Activated gamma-delta T cell (primary cell): Measurements from ENCODE around the gene SH3PXD2B.
"Not testable (repeated sequence)": the region's sequence is repeated elsewhere in the genome, so short reads cannot be mapped to it uniquely, and the experiment has no call there.

Source experiments
- DNase-seq: peaks from one replicate; lab custom pipeline; 2025; lab: John Stamatoyannopoulos, UW

The SH3PXD2B gene

GRCh38 chr5:172485511-172486202 lies 31.3 kb upstream of the SH3PXD2B start:
- no peak for DNase-seq

GRCh38 chr5:172484664-172485063 lies 30.3 kb upstream of the SH3PXD2B start:
- no peak for DNase-seq

DNA sequence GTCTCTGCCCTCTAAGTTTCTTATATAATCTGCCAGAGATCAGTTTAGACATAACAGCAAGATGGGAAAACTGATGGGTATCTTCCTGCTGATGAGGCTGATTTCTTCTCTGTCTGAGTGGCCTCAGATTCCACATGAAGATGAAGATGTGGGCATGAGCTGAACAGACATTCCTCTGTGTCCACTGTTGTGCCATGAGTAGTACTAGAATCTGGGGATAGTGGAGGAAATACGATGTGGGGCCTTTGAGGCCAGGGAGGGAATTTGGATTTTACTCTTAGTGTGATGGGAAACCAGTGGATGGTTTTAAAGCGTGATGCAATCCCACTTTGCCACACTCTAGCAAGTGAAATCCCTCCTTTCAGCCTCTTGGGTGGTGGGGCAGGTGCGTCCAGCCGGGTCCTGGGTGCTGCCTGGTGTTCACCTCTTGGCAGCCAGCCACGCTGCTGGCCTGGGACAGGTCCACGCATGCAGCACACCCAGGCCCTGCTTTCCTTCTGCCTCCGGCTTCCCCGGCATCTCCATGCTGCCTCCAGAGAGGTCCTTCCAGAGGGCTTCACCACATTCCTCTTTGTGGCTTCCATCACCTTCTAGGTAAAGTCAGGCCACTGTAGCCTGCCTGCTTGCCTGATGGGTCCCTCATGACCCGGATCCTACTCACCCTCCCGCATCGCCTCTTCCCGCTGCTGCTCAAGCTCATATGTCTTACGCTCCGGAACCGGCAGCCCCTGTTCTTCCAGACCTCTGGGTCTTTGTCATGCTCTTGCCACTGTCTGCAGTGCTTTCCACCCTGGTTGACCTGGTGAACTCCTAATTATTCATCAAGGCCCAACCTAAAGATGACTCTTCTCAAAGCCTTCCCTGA lies 28.1 kb upstream of the SH3PXD2B start:
- DNase-seq = no peak

DNA sequence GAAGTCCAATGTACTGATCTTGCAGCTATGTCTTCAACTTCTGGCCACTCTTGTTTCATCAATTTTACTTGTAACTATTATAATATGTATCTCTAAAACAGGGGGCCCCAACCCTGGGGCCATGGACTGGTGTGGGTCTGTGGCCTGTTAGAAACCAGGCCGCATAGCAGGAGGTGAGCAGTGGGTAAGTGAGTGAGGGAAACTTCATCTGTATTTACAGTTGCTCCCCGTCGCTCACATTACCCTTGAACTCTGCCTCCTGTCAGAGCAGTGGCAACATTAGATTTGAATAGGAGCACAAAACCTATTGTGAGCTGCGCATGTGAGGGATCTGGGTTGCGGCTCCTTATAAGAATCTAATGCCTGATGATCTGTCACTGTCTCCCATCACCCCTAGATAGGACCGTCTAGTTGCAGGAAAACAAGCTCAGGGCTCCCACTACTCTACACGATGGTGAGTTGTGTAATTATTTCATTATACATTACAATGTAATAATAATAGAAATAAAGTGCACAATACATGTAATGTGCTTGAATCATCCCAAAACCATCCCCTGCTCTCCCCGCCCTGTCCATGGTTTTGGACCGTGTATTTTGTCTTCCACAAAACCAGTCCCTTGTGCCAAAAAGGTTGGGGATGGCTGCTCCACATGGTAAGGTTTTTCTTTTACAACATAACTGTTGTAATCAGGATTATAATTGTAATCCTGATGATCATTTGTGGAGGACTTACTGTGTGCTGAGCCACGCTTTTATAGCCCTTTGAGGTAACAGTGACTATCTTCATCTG lies 26.9 kb upstream of the SH3PXD2B start:
- DNase-seq = no peak

- no peak for DNase-seq
These were observed 25.4 kb upstream of the SH3PXD2B start for GRCh38 chr5:172479784-172480115.

DNA sequence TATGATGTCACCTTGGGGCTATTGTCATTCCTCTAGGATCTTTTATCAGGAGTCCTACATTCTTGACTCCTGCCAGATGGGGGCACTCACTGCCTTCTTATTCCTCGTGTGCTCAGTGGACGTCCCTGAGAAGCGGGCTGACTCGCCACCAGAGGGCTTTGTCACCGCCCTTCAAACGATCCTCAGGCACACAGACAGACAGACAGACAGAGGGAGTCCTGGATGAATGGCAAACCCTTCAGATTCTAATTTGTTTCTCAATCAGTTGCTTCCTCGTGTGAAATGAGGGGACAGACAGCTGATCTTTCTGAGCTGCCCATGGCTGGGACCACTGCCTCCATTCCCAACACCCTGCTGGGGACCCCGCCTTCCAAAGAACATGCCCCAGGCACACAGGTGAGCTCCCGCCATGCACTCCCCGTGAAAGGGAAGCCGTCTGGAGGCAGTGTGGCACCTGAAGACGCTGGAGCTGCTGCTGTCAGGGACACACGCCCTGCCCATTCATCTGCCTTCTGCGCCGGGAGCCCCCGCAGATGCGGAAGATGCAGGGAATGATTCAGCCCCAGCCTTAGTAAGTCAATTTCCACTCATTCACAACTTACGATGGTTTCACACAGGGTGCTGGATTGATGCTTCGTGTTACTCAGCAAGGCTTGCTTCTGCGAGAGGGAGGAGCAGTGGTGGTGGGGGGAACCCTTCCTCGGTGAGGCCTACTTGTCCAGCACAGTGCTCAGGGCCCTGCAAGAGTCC lies 24.9 kb upstream of the SH3PXD2B start:
- no peak for DNase-seq

- not testable (repeated sequence) for DNase-seq
These were observed 24.3 kb upstream of the SH3PXD2B start for GRCh38 chr5:172478695-172479033.

DNA sequence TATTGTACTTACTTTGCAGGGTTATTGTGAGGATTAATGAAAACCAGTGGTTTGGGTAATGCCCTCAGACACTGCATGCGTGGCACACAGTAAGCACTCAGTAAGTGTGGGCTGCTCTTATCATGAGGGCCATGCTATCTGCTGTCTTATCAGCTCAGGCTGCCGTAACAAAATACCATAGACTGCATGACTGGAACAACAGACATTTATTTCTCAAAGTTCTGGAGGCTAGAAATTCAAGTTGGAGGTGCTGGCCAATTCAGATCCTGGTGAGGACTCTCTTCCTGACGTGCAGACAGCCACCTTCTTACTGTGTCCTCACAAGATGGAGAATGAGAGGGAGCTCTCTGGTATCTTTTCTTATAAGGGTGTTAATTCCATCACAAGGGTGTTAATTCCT lies 23.9 kb upstream of the SH3PXD2B start:
- DNase-seq = no peak

GRCh38 chr5:172477466-172477865 lies 23.1 kb upstream of the SH3PXD2B start:
- no peak for DNase-seq

DNA sequence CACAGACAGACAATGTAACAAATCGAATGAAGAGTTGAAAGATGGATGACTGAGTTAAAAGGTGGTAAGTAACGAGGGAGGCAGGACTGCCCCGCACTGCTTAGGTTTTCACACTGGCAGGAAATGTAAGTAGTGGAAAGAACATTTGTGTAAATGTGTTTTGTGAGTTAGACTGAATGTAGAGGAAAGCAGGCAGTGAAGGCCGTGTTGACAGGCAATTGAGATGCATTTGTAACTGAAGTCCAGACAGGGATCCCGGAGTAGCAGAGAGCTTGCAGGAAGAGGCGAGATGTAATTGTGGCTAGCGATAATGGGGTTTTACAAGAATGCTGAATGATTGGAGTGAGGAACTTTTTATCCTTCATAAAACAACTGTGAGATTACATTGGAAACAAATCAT lies 20.0 kb upstream of the SH3PXD2B start:
- DNase-seq = no peak

DNA sequence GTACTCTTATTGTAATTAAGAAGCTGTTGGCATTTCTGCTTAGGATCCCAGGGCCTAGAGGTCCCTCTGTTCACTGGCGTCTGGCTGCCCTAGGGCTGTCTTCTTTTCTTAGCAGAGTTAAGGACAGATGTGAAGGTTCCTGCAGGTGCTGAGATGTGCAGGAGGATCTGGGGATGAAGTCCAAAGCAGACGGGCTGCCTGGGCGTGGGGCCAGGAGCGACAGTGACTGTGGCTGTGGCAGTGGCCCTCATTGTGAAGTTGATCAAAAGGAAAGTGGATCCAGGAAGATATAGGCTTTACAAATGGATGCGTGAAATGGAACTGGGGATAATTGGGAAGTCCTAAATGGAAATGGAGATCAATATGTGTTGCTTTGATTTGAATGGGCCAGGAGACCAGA lies 19.1 kb upstream of the SH3PXD2B start:
- no peak for DNase-seq

DNA sequence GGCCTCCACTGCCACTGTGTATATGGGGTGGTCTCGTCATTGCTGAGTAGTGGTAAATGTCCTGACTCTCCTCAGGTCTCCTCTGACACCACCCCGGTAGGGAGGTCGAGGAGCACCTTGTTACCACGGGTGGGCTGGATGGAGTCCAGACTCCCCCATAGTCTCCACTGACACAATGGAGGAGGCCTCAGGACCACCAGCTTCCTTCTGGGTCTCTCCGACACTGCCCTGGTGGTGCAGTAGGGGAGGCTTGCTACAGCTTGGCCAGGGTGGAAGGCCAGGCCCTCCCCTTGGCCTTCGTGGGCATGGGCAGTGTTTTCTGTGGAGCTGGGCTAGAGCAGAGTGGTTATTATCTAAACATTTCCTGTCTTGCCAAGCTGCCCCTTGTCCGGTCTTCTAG lies 15.4 kb upstream of the SH3PXD2B start:
- no peak for DNase-seq

- no peak for DNase-seq
These were observed 11.7 kb upstream of the SH3PXD2B start for GRCh38 chr5:172466062-172466461.

GRCh38 chr5:172463031-172463430 lies 8.7 kb upstream of the SH3PXD2B start:
- no peak for DNase-seq

DNA sequence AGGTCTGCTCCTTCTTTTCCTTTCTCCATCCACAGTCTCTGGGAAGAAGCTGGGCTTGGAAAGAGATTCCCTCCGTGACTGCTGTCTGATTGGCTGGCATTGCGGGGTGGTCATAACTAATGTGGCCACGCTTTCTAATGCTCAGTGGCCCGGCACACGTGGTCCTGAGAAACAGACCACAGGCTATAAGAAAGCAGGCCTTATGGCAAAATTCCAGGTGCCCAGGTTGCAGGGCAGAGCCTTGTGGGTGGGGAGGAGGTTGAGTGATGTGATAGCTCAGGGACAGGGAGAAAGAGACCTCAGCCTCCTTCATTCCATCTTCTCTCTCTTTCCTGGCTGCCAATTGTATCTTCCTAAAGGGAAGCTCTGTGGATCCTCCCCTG lies 5.4 kb upstream of the SH3PXD2B start:
- no peak for DNase-seq

DNA sequence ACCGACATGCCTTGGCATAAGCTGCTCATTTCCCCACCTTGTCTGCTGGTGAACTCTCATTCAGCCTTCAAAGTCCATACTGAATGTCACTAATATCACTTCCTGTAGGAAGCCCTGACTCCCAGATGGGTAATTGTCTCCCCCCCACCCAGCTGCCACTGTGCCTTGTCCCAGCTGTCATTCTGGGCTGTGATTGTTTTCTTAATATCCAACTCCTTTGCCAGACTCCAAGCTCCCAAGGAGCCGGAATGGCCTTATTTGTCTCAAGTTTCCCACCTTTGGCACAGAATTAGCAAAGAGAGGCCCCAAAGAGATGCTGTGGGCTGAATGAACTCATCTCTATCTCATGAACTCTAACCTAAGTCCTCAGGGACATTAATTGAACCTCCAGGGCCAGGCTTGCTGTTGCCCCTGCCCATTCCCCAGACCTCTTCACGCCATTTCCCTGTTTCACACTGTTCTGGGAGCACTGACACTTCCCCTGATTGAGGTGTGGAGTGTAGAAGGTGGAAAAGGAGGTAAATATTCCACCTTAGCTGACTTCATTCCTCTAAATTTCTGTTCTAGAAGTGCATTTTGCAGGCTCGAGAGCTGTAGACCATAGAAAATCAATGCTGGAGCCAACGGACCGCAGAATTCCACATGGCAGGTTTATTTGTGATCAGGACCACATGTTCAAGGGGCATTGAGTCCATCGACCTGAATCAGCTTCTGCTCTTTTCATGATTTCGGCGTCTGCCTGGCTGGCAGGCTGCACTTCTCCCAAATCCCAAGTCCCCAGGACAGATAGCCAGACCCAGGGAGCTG lies 4.9 kb upstream of the SH3PXD2B start:
- no peak for DNase-seq

GRCh38 chr5:172456076-172456722 lies 1.9 kb upstream of the SH3PXD2B start:
- DNase-seq = no peak

- DNase-seq = no peak
These were observed 1.3 kb upstream of the SH3PXD2B start for GRCh38 chr5:172455511-172456061.

- DNase-seq = no peak
These were observed 709 bp upstream of the SH3PXD2B start for GRCh38 chr5:172455087-172455381.

DNA sequence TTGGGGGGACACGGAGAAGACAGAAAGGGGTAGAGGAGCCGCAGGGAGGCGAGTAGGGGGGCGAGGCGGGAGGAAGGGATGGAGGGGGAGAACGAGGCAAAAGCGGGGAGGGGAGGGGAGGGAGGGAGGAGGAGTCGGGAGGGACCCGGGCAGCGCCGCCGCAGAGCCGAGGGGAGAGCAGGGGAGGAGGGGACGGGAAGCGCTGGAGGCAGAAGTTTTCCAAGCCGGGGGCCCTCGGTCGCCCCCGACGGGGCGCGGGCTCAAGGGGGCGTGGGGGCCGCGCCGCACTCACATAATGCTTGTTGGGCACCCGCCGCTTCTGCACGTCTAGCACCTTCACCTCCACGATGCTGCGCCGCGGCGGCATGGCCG lies 353 bp downstream of the SH3PXD2B start:
- DNase-seq = no peak
